PC-3 (cell line): ENCODE data around the gene CPLX3. TPM values are rescaled to one million over a fixed set of nuclear protein-coding genes. Genes with fewer than 3 reads are reported as not detected.
A peak's percentile ranks its signal among the peaks of the same experiment; 100 is the strongest.

Experiments used
- ATAC-seq: fragments of 200-7000 bp; cut with Tn5 transposase; 2 replicates; pipeline ENCODE4 v1.9.1; 2020; ENCODE audit warnings: mild to moderate bottlenecking, moderate library complexity
- BruUV-seq: library from RNA; stranded (reverse); fragments of 400-500 nt; replicated peaks from 2 replicates; lab custom pipeline; 2021; lab: Mats Ljungman, UMichigan
- CTCF ChIA-PET: fragments of 300-600 bp; sonication (Branson Sonifier 250); formaldehyde crosslinking; loops from one replicate; lab custom pipeline; 2022; ENCODE audit warnings: antibody characterized with exemption; lab: Charles Lee
- POLR2A ChIA-PET: fragments of 300-600 bp; sonication (Branson Sonifier 250); formaldehyde crosslinking; loops from one replicate; lab custom pipeline; 2022; ENCODE audit warnings: antibody characterized with exemption; ENCODE audit not compliant: unreplicated experiment; lab: Charles Lee
- DNase-seq: peaks from one replicate; pipeline ENCODE4 v3.0.0-alpha.2; 2015
- H2AFZ ChIP-seq: fragments of 300-600 bp; sonication (generic); 2 replicates; pipeline ENCODE4 v1.6.0; 2016; ENCODE audit warnings: antibody characterized with exemption, low read length
- H3F3A ChIP-seq: fragments of 300-600 bp; sonication (generic); one replicate; pipeline ENCODE4 v1.6.0; 2017; ENCODE audit warnings: antibody characterized with exemption, low read length, control low read depth, mild to moderate bottlenecking; ENCODE audit not compliant: unreplicated experiment
- H3K27ac ChIP-seq: fragments of 300-600 bp; sonication (generic); 2 replicates; pipeline ENCODE4 v1.5.1; 2016; ENCODE audit warnings: mild to moderate bottlenecking, low read length
- H3K27me3 ChIP-seq: fragments of 300-600 bp; sonication (generic); 2 replicates; pipeline ENCODE4 v1.6.1; 2016; ENCODE audit warnings: low read length, mixed read lengths
- H3K36me3 ChIP-seq: fragments of 300-600 bp; sonication (generic); 2 replicates; pipeline ENCODE4 v1.6.1; 2016; ENCODE audit warnings: low read depth, mixed run types, low read length, mixed read lengths
- H3K4me1 ChIP-seq: fragments of 300-600 bp; sonication (generic); 2 replicates; pipeline ENCODE4 v1.5.1; 2016; ENCODE audit warnings: low read length; ENCODE audit not compliant: insufficient read depth
- H3K4me2 ChIP-seq: fragments of 300-600 bp; sonication (generic); 2 replicates; pipeline ENCODE4 v1.6.0; 2016; ENCODE audit warnings: low read length
- H3K4me3 ChIP-seq: fragments of 300-600 bp; sonication (generic); 2 replicates; pipeline ENCODE4 v1.5.1; 2016; ENCODE audit warnings: mild to moderate bottlenecking, low read length, mixed read lengths
- H3K79me2 ChIP-seq: fragments of 300-600 bp; sonication (generic); 2 replicates; pipeline ENCODE4 v1.6.1; 2017; ENCODE audit warnings: low read length, mixed read lengths
- H3K9ac ChIP-seq: fragments of 300-600 bp; sonication (generic); 2 replicates; pipeline ENCODE4 v1.6.0; 2016; ENCODE audit warnings: mild to moderate bottlenecking, low read length
- H3K9me2 ChIP-seq: fragments of 300-600 bp; sonication (generic); replicated peaks from 2 replicates; pipeline ENCODE4 v1.6.1; 2016; ENCODE audit warnings: mixed run types, low read length, mixed read lengths
- H3K9me3 ChIP-seq: fragments of 300-600 bp; sonication (generic); 2 replicates; pipeline ENCODE4 v1.6.1; 2016; ENCODE audit warnings: low read length, mixed read lengths
- H4K20me1 ChIP-seq: fragments of 300-600 bp; sonication (generic); 2 replicates; pipeline ENCODE4 v1.6.1; 2016; ENCODE audit warnings: low read length, mixed read lengths
- CTCF ChIP-seq: fragments of 300-600 bp; sonication (generic); conservative IDR thresholded peaks from 2 replicates; pipeline ENCODE4 v1.5.1; 2017; ENCODE audit warnings: antibody characterized with exemption, low read depth, mild to moderate bottlenecking, low read length
- EZH2 ChIP-seq: fragments of 300-600 bp; sonication (generic); IDR thresholded peaks from one replicate; pipeline ENCODE4 v1.6.1; 2017; ENCODE audit warnings: antibody characterized with exemption, mild to moderate bottlenecking, low read length; ENCODE audit not compliant: unreplicated experiment
- EZH2phosphoT487 ChIP-seq: fragments of 300-600 bp; sonication (generic); IDR thresholded peaks from 2 replicates; pipeline ENCODE4 v1.6.1; 2018; ENCODE audit warnings: mild to moderate bottlenecking, antibody characterized with exemption, low read length, borderline replicate concordance
- intact Hi-C: fragments of 100-400 bp; cut with micrococcal nuclease; formaldehyde crosslinking; loops from 2 replicates; pipeline ENCODE4 v1.9.0; 2023
- total RNA-seq: library from RNA; depleted of rRNA; stranded (reverse); fragments of >200 nt; gene quantifications from 2 replicates; pipeline ENCODE4 v1.2.3, GENCODE V29; 2014

CPLX3 gene
- total RNA-seq, 1 experiment from 2014 or later = not detected

- DNase-seq (no peak), ATAC-seq (no peak)
- no peaks in the 10 kb centered on the region for H3K9me2 ChIP-seq
- H4K20me1 ChIP-seq = no peaks in the 10 kb centered on the region
- no peak overlapping the region for H3K4me2 ChIP-seq
- no peaks in the 10 kb centered on the region for H3F3A ChIP-seq
- H3K9me3 ChIP-seq = no peaks in the 10 kb centered on the region
- H3K27ac ChIP-seq = no peak overlapping the region
- no peak overlapping the region for H2AFZ ChIP-seq
- peaks cover 14% of the 10 kb centered on the region for H3K4me1 ChIP-seq
- H3K79me2 ChIP-seq = 0 out of 2 replicates have a peak, but pooled peaks cover 5% of the 10 kb centered on the region
- ChIA-PET POLR2A (interaction anchor here (0.6 kb wide), 1 partner anchor 62 kb away, joined by 3 read pairs; no protein-coding TSS in a partner anchor), CTCF (no interaction called here)
- no peak overlapping the region for H3K4me3 ChIP-seq
- no peaks in the 10 kb centered on the region for H3K27me3 ChIP-seq
- intact Hi-C loops = loop anchor here (10.0 kb wide), 1 partner anchor 65 kb away; the partner anchor contains the start of gene FAM219B
- H3K36me3 ChIP-seq = no peaks in the 10 kb centered on the region
- TF ChIP-seq EZH2phosphoT487 (no peak), CTCF (peak; percentile 35; the same call in 1 of the 2 replicates), EZH2 (no peak)
- H3K9ac ChIP-seq = no peak overlapping the region
- no TSS peak for BruUV-seq
Measured at GRCh38 chr15:74839526-74840395, 13.3 kb downstream of the CPLX3 start.

GRCh38 chr15:74840851-74841775, 14.7 kb downstream of the CPLX3 start:
- POLR2A ChIA-PET = interaction anchor here (0.6 kb wide), 1 partner anchor 872 kb away, joined by 9 read pairs; no protein-coding TSS in a partner anchor
- H2AFZ ChIP-seq = no peak overlapping the region
- no peak overlapping the region for H3K4me2 ChIP-seq
- no peak overlapping the region for H3K27ac ChIP-seq
- BruUV-seq = no TSS peak
- no peak overlapping the region; the same call in 1 of the 2 replicates for H3K4me3 ChIP-seq
- H4K20me1 ChIP-seq = no peaks in the 10 kb centered on the region
- H3K9me2 ChIP-seq = no peaks in the 10 kb centered on the region
- peaks cover 14% of the 10 kb centered on the region for H3K4me1 ChIP-seq
- no peaks in the 10 kb centered on the region for H3K36me3 ChIP-seq
- no peak overlapping the region for H3K9ac ChIP-seq
- H3K9me3 ChIP-seq = no peaks in the 10 kb centered on the region
- 0 out of 2 replicates have a peak, but pooled peaks cover 5% of the 10 kb centered on the region for H3K79me2 ChIP-seq
- intact Hi-C loops = loop anchor here (10.0 kb wide), 1 partner anchor 64 kb away; the partner anchor contains the start of gene FAM219B
- DNase-seq (no peak), ATAC-seq (no peak)
- CTCF ChIA-PET = no interaction called here
- no peaks in the 10 kb centered on the region for H3K27me3 ChIP-seq
- no peaks in the 10 kb centered on the region for H3F3A ChIP-seq
- TF ChIP-seq CTCF (no peak), EZH2 (no peak), EZH2phosphoT487 (no peak)
